HG03025 (cell line): Measurements from ENCODE around the gene PPAN.
A peak's percentile ranks its signal among the peaks of the same experiment; 100 is the strongest.

Source experiments
- ATAC-seq: cut with Tn5 transposase; IDR thresholded peaks from one replicate; pipeline ENCODE4 v1.9.1; 2021; ENCODE audit warnings: mild to moderate bottlenecking, moderate library complexity; ENCODE audit not compliant: unreplicated experiment, low FRiP score

Gene PPAN

DNA sequence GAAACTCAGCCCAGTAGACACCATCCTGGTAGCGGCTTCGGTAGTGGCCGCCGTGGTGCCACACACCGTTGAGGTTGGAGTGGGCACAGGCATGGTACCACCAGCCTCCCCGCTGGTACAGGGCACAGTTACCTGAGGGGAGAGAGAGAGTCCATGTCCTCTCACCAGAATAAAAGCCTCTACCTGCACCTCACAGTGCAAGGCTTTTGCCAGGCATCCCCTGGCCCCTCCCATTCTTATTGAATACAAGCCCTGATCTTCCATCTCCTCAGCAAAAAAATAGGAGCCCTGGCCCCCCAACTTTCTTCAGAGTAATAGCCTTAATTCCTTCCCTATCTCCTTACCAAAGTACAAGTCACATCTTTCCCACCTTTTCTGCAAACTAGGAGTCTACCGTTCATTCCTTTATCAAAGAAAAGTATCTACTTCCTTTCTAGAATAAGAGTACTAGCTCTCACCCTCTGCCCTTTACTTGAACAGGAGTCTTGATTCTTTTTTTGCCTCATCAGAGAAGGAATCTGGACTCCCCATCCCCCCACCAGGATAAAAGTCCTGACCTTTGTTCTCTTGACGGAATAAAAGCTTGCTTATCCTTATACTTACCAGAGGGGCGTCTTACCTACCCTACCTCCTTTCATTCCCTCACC lies 13.4 kb upstream of the PPAN start:
- ATAC-seq: no peak

DNA sequence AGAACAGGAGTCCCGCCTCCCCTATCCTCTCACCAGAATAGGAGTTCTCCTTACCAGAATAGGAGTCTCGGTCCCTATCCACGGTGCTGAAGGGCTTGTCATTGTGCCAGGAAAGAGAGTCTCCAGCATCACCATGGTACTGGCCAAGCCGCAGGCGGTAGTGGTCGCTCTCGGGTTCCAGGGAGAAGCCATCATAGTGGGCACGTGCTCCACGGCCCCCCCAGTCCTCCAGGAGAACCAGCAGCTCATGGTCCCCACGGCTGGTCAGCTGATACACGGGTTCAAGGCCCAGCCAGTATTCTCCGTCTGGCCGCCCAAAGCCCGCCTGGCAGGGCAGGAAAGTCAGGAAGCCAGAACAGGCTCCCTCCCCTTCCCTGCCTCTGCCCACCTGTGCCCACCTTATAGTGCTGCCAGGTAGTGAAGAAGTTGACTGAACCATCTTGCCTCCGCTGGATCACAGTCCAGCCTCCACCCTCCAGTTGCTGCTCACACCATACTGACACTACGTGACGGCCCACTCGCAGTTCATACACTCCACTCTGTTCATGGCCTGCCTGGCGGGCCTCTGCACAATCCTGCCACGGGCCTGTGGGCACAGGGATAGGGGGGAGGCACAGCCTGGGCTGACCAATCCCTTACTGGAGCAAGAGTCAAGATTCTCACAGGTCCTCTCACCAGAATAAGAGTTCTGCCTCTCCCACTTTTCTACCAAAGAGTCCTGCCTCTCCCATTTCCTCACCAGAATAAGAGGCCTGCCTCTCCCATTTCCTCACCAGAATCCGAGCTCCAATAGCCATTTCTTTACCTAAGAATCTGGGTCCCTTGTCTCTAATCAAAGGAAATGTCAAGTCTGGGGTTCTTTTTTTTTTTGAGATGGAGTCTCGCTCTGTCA lies 12.6 kb upstream of the PPAN start:
- no peak for ATAC-seq

DNA sequence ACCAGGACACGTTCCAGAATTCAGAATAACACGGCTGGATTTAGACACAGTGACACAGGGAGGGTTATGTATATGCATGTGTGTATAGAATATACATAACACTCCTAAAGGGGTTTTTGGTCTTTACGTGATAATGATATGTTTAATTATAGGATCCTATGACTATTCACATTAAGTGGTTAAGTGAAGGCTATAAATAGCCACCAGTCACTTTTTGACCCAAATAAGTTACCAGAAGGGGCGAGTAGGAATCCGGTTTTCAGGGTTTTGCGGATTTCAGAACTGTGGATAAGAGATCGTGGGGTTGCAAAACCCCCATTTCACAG lies 10.6 kb upstream of the PPAN start:
- ATAC-seq: no peak

DNA sequence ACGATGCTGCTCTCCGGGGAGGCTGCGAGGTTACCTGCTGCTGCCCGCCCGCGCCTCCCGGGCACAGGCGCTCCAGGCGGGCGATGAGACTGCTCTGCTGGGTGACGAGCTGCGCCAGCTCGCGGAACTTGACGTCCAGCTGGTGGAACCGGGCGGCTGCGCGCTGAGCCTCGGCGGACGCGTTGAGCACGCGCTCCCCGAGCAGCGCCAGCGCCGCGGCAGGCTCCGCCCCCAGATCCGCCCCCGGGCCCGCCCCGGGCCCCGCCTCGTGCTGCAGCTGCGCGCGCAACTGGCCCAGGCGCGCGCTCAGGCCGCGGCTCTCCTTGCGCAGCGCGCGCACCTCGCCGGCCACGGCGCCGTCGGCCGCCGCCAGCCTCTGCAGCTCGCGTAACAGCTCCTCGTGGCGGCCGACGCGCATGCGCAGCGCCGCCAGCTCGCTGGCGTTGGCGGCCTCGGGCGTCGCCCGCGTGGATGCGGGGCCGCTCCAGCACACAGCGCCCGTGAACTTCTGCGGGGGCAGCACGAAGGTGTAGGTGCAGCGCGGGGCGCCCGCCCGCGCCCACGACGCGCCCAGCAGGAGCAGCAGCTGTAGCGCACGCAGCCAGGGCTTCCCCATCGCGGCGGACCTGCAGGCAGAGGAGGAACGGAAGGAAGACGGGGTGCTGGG lies 10.1 kb upstream of the PPAN start:
- ATAC-seq: peak; percentile 68

DNA sequence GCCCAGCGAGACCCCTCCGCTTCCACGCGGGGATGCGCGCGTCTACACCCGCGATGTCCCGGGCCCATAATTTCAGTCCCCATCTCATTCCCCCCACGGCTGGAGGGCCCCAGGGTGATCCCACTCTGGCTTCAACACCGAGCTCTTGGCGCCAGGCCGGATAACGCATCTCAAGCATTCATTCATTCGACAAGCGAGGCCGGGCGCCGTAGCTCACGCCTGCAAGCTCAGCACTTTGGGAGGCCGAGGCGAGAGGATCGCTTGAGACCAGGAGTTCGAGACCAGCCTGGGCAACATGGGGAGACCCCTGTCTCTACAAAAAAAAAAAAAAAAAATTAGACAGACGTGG lies 9.6 kb upstream of the PPAN start:
- no peak for ATAC-seq

DNA sequence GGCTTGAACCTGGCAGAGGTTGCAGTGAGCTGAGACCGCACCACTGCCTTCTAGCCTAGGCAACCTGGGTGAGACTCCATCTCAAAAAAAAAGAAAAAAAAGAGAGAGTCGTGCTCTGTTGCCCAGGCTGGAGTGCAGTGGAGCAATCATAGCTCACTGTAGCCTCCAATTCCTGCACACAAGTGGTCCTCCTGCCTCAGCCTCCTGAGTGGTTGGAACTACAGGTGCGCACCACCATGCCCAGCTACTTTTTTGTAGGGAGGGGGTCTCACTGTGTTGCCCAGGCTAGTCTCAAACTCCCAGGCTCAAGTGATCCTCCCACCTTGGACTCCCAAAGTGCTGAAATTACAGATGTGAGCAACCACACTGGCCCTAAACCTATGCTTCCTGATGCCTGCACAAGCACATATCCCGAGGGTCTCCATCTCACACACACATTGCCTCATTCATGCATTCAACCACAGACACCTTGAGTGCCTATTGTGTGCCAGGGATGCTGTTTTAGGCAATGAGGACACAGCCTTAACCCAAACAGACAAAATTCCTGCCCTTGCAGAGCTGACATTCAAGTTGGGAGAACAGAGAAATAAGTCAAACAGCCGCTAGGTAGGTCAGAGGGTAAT lies 5.9 kb upstream of the PPAN start:
- no peak for ATAC-seq

DNA sequence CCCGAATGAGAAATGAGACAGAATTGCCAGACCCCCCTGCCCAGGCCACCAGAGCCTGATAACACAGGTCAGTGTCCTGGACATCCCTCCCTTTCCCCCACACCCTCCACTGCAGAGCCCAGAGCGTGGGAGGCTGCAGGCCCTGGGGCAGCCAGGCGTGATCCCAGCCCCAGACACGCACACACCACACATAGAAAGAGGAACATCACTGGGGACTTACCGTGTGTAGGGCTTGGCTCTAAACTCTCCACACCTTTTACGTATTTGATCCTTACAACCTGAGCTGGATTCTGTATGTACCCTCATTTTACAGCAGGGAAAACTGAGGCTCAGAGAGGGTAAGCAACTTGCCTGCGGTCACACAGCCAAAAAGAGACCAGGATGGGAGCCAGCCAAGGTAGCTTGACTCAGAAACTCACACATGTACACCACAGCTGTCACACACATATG lies 3.4 kb upstream of the PPAN start:
- ATAC-seq: no peak

DNA sequence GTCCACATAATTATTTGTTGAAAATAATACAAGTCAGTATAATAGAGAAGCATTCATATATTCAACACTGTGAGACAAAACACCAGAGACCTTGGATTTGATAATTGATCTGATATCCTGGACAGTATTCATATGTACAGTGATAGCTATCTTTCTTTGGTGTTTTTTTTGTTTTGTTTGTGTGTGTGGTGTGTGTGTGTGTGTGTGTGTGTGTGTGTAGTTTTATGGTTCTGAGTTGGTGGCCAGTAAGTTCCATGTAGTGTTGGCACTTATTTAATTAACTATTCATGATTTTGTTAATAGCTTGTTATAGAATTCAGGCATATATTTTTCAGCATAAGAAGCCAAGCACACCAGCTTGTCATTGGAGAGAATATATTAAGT lies 2.0 kb upstream of the PPAN start:
- ATAC-seq: no peak

DNA sequence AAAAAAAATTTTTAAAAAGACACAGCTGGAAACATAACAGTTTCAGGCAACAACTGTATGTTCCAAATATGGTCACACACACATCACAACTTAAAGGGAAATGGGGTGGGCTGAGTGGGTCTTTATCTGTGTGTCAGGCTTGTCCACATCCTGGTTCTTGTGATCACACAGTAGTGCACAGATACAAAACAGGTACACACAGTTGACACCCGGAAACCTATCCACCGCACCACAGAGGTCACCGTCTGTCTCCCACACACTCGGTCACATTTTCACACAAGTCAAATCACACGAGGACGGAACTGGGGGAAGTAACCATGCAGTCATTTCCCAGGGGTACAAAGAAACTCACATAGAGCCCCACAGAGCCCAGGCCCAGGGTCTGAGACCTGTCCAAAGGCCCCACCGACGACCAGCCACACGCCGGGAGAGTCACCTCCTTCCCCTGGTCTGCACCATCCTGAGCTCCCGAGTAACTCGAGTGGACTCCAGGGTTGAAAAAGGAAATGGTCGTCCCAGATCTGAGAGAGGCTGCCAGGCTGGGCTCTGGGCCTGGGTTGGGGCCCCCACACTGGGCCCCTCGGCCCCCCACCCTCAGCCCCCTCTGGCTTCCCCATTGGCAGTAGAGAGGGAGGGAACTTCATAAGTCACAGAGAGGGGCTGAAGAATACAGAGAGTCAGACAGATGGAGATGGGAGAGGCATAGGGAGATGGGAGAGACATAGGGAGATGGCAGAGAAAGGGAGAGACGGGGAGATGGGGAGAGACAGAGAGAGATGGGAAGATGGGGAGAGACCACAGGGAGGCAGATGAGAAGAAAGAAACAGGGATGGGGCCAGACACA lies 1.3 kb upstream of the PPAN start:
- no peak for ATAC-seq

DNA sequence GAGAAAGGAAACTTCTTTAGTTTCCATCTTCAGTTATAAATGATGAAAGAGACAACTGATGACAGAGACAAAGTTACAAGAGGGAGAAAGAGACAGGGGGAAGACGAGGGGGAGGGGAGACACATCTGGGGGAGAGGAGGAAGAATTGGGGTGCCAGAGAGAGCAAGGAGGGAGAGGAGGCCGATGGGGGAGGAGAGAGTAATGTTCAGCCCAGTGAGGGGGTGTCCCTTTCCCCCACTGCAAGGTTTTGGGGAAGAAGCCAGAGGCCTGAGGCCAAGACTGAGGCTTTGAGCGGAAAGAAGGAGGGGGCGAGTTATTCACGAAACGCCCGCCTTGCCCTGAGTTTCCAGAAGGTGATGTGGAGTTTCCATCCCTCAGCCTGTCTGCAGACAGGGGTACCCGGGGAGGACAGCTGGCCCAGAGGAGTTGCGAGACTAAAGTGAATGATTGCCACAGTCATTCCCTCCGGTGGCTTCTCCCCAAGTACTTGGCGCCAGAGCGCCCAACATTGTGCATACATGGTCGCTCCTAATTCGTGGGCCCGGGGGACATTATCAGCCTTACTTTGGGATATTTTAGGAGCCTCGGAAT lies 558 bp upstream of the PPAN start:
- ATAC-seq: peak; percentile 12

DNA sequence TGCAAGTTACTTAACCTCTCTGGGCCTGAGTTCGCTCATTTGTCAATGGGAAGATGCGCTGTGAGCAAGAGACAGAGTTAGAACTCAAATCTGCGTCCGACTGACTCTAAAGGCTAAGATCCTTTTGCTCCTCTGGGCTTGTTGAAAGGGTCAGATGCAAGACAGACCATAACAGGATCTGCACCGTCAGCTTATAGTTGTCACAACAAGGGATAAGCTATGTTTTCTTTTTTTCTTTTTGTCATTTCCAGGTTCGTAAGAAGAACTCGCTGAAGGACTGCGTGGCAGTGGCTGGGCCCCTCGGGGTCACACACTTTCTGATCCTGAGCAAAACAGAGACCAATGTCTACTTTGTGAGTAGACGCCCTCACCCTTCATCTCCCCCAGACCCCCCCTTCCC lies 1.1 kb downstream of the PPAN start:
- no peak for ATAC-seq

DNA sequence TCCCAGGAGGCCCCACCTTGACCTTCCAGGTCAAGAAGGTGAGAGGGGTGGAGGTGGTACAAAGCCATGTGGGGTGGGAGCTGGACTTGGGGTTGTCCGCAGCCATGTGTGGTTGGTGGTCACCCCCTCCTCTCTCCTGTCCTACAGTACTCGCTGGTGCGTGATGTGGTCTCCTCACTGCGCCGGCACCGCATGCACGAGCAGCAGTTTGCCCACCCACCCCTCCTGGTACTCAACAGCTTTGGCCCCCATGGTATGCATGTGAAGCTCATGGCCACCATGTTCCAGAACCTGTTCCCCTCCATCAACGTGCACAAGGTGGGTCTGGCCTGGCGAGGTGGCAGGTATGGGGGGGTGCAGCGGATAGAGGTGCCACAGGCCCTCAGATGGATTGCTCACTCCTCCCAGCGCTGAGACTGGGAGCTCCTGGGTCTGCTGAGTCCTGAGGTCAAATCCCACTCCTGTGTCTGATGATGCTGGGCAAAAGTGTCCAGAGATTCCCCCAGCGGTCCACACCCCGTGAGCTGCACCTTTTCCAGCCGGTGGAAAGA lies 1.7 kb downstream of the PPAN start:
- ATAC-seq: no peak

DNA sequence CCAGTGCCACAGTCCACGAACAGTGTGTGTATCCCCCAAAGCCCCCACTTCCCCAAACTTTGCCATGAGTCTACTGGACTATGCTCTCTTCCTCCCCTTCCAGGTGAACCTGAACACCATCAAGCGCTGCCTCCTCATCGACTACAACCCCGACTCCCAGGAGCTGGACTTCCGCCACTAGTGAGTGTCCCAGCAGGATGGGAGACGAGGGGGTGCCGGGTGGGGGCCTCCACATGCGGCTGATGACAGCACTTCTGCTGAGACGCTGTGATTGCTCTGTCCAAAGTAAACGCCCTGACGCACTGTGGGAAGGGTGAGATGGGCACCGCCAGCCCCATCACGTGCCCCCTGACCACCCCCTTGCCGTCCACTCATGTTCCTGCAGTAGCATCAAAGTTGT lies 3.4 kb downstream of the PPAN start:
- ATAC-seq: no peak

DNA sequence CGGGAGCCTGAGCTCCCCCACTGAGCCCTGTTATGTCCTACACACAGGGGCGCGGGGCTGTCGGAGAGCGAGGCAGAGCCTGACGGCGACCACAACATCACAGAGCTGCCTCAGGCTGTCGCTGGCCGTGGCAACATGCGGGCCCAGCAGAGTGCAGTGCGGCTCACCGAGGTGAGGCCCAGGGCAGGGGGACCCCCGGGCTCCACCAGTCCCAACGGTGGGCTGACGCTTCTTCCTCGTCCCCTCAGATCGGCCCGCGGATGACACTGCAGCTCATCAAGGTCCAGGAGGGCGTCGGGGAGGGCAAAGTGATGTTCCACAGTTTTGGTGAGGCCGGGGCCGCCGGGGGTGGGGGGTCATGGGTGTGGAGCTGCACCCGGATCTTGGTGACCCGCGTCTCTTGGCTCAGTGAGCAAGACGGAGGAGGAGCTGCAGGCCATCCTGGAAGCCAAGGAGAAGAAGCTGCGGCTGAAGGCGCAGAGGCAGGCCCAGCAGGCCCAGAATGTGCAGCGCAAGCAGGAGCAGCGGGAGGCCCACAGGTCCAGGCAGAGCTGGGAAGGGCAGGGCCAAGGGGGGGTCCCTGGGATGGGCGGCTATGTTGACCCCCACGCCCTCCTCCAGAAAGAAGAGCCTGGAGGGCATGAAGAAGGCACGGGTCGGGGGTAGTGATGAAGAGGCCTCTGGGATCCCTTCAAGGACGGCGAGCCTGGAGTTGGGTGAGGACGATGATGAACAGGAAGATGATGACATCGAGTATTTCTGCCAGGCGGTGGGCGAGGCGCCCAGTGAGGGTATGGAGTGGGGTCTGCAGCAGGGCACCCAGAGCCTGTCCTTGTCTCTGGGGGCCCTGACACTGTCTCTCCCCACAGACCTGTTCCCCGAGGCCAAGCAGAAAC lies 4.2 kb downstream of the PPAN start:
- no peak for ATAC-seq

DNA sequence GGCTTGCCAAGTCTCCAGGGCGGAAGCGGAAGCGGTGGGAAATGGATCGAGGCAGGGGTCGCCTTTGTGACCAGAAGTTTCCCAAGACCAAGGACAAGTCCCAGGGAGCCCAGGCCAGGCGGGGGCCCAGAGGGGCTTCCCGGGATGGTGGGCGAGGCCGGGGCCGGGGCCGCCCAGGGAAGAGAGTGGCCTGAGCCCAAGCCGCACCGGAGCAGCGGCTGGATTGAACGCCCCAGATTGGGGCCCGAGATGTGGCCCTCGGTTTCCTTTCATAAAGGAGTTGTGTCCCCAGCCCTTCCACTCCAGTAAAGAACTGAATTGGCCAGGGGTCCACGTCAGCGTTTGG lies 4.8 kb downstream of the PPAN start:
- no peak for ATAC-seq

DNA sequence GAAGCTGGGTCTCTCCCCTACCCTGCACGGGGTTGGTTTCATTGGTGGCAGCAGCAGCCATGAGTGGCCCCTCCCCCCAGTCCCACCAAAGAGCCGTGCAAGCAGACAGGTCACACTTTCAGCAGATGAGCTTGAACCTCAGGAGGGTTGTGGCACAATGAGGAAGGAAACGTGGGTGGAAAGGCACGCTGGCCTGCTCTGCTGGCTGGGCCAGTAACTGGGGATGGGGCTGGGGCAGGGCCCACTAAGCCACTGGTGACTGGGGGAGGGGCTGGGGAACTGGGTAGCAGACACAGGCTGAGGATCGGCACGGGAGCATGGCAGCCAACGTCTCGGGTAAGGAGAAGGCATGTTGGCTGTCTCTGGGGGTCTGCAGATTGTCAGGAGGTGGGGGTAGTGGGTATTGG lies 5.2 kb downstream of the PPAN start, which contains the start of gene P2RY11:
Gene P2RY11 (plus strand): TSS at position 289 of the 407 bp plus-strand sequence. CDS start 29 bp downstream, at position 318.
- no peak for ATAC-seq

DNA sequence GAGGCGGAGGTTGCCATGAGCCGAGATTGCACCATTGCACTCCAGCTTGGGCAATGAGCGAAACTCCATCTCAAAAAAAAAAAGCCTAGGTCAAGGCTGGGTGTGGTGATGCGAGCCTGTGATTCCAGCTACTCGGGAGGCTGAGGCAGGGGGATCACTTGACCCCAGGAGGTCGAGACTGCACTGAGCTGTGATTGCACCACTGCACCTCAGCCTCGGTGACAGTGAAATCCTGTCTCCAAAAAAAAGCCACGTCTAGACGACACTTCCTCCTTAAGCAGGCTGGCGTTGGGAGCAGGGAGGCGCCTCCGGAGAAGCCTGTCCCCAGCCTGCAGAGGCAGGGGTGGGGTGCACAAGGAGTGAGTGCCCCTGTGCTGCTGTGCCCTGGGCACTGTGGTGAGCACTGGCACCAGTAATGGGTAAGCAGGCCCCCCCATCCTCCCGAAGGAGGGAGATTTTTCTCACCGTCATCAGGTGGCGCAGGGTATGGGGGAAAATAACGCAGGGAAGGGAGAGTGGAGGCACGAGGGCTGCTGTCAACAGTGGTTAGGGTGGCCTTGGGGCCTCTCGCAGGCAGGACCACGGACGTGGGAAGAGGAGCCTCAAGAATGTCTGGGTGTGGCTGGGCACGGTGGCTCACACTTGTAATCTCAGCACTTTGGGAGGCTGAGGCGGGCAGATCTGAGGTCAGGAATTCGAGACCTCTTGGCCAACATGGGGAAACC lies 6.0 kb downstream of the PPAN start:
- no peak for ATAC-seq
